GM18505 (cell line): ENCODE measurements around the gene IFNGR1.

ENCODE experiments used
- ATAC-seq: cut with Tn5 transposase; IDR thresholded peaks from one replicate; pipeline ENCODE4 v1.9.1; 2021; ENCODE audit not compliant: unreplicated experiment
- POLR2A ChIP-seq: IDR thresholded peaks from 4 replicates; pipeline ENCODE4 v1.6.1; 2011; ENCODE audit warnings: borderline replicate concordance; ENCODE audit not compliant: insufficient read depth, insufficient read length; ENCODE audit errors: extremely low read depth

Gene IFNGR1

DNA sequence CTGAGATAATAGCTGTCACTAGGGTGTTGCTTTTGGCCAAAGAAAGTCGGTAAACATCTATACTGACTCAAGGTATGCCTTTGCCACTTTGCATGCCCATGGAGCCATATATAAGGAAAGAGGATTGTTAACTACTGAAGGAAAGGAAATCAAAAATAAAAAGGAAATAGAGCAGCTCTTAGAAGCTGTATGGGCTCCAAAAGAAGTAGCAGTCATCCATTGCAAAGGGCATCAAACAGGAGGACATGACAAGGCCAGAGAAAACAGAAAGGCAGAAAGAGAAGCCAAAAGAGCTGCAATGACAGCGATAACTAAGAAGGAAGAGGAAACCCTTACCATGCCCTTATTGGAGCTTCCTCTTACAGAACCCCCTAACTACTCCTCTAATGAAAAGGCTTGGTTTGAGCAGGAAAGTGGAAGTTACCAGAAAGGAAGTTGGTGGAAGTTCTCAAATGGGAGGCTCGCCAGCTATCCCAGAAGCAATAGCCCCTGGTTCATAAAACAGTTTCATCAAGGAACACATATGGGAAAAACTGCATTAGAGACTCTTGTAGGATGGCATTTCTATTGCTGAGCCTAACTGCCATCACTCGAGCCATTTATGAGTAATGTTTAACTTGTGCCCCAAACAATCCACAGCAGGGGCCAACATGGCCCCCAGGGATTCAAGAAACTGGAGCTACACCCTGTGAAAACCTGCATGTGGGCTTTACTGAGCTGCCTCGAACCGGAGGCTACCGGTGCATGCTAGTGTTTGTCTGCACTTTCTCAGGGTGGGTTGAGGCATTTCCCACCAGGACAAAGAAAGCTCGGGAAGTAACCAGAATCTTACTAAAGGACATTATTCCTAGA, 52.7 kb downstream of the IFNGR1 start:
- ATAC-seq = no peak
- no peak for TF ChIP-seq POLR2A

GRCh38 chr6:137165375-137166246, 53.6 kb downstream of the IFNGR1 start:
- TF ChIP-seq POLR2A = peak; percentile 41
- peak; percentile 57 for ATAC-seq

- ATAC-seq = no peak
These were observed 55.4 kb downstream of the IFNGR1 start for GRCh38 chr6:137163732-137164318.

GRCh38 chr6:137162692-137163306, 56.4 kb downstream of the IFNGR1 start:
- no peak for ATAC-seq
- TF ChIP-seq POLR2A = no peak

More at GRCh38 chr6:137163732-137164318, 55.4 kb downstream of the IFNGR1 start:
- no peak for TF ChIP-seq POLR2A

GRCh38 chr6:137161949-137162348, 57.2 kb downstream of the IFNGR1 start:
- ATAC-seq = no peak
- TF ChIP-seq POLR2A = no peak

DNA sequence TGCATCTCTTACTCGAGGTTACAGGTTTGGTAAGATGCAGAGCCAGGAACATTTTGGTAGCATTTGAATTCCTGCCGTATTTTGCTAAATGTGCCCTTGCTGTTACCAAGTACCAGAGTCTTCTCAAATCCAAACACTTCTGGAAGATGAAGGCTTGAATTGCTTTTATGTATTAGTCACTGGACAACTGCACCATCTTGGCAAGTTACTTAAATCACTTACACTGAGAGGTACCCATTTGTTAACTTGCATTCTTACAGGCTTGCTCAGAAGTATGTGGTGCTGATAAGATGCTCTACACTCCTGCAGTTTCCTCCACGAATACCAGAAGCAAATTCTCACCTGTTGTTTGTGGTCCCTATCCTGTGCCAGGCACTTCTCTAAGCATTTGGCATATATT, 58.4 kb downstream of the IFNGR1 start:
- no peak for TF ChIP-seq POLR2A
- ATAC-seq = no peak

- no peak for TF ChIP-seq POLR2A
- no peak for ATAC-seq
These were observed 59.3 kb downstream of the IFNGR1 start for GRCh38 chr6:137159912-137160311.

DNA sequence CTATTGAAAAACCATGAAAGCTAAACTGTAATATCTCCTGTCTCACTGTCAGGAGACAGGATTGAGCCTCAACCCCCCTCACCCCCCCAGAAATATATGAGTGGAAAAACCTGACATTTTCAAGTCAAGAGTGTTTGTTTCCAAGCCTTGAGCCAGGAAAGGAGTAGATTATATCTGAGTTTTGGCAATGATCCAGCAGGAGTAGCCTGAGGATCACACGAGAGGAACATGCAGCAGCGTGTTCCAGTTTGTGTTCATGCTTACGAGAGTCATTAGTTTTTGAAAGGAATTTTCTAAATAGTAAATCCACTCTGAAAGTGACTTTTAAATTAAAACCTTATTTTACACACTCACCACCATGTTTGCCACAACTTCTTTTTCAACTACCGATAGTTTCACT, 61.6 kb downstream of the IFNGR1 start:
- no peak for TF ChIP-seq POLR2A
- ATAC-seq = no peak

GRCh38 chr6:137156650-137157049, 62.5 kb downstream of the IFNGR1 start:
- ATAC-seq = no peak
- TF ChIP-seq POLR2A = no peak

- peak; percentile 66 for ATAC-seq
- no peak for TF ChIP-seq POLR2A
These were observed 63.4 kb downstream of the IFNGR1 start for GRCh38 chr6:137155830-137156229.

DNA sequence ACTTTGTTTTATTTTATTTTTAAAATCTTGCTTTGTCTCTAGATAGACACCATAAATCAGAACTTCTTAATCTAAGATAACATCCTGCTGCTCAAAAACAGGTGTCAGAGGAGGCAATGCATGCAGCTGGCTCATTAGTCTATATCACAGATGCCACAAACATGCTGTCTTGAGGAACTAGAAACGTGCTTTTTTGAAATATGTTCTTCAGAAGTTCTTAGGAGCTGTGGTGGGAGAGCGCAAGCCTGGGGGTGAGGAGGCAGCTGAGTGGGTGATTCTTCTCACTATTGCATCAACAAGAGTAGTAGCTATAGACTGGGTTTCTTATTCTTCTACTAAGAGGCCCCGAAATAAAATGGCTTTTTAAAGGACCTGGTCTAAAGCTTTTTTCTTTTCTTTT, 69.1 kb downstream of the IFNGR1 start:
- no peak for TF ChIP-seq POLR2A
- no peak for ATAC-seq

DNA sequence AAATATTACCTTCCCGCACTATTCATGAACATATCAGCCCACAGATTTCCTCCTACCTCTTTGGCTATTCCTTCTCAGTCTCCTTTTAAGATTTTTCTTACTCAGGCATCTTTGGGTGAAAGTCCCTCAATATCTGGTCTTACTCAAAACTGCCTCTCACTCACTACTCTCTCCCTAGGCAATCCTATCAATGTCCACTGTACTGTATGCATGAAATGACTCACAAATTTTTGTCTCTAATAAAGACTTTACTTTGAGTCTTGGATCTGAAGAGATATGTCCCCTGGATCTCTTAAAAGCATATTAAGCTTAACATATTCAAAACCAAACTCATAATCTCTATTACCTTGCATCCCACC, 70.2 kb downstream of the IFNGR1 start:
- no peak for ATAC-seq
- TF ChIP-seq POLR2A = no peak
